ENCODE results near the gene KLHDC2.

The KLHDC2 gene

DNA sequence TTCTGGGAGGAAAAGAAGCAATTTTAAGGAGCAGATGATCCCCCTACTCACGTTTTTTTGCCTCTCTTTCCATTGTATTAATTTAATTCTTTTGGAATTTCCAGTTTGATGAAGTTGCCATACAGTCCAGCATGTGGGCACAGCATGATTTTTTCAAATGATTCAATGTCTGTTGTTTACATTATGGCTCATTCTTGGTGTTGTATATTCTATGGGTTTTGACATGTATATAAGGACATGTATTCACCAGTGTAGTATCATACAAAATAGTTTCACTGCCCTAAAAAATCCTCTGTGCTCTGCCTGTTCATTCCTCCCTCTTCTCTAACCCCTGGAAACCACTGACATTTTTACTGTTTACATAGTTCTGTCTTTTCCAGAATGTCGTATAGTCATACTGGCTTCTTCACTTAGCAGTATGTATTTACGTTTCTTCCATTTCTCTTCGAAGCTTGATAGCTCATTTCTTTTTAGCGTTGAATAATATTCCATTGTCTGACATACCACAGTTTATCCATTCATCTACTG, 13.3 kb upstream of the KLHDC2 start:
- no peak for DNase-seq (ENCODE audit: low read depth)
- TF ChIP-seq, protein P1, sequence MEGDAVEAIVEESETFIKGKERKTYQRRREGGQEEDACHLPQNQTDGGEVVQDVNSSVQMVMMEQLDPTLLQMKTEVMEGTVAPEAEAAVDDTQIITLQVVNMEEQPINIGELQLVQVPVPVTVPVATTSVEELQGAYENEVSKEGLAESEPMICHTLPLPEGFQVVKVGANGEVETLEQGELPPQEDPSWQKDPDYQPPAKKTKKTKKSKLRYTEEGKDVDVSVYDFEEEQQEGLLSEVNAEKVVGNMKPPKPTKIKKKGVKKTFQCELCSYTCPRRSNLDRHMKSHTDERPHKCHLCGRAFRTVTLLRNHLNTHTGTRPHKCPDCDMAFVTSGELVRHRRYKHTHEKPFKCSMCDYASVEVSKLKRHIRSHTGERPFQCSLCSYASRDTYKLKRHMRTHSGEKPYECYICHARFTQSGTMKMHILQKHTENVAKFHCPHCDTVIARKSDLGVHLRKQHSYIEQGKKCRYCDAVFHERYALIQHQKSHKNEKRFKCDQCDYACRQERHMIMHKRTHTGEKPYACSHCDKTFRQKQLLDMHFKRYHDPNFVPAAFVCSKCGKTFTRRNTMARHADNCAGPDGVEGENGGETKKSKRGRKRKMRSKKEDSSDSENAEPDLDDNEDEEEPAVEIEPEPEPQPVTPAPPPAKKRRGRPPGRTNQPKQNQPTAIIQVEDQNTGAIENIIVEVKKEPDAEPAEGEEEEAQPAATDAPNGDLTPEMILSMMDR (IDR thresholded peaks at IDR 0.05; ENCODE audit: low read depth, low read length, missing control alignments) = no peak
- H3K4me3 ChIP-seq (ENCODE audit: low read depth, low read length) = no peak overlapping the region

DNA sequence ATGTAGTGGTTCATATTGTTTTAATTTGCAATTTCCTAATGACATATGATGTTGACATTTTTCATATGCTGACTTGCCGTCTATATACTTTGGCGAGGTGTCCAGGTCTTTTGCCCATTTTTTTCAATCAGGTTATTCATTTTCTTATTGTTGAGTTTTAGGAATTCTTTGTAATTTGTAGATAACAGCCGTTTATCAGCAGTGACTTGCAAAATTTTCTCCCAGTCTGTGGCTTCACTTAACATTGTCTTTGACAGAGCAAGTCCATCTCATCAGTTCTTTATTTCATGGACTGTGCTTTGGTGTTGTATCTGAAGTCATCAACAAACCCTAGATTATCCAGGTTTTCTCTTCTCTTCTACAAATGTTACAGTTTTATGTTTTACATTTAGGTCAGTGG, 12.6 kb upstream of the KLHDC2 start:
- TF ChIP-seq, protein P1 (IDR thresholded peaks at IDR 0.05; ENCODE audit: low read depth, low read length, missing control alignments) = no peak
- DNase-seq (ENCODE audit: low read depth) = no peak
- no peak overlapping the region for H3K4me3 ChIP-seq (ENCODE audit: low read depth, low read length)

DNA sequence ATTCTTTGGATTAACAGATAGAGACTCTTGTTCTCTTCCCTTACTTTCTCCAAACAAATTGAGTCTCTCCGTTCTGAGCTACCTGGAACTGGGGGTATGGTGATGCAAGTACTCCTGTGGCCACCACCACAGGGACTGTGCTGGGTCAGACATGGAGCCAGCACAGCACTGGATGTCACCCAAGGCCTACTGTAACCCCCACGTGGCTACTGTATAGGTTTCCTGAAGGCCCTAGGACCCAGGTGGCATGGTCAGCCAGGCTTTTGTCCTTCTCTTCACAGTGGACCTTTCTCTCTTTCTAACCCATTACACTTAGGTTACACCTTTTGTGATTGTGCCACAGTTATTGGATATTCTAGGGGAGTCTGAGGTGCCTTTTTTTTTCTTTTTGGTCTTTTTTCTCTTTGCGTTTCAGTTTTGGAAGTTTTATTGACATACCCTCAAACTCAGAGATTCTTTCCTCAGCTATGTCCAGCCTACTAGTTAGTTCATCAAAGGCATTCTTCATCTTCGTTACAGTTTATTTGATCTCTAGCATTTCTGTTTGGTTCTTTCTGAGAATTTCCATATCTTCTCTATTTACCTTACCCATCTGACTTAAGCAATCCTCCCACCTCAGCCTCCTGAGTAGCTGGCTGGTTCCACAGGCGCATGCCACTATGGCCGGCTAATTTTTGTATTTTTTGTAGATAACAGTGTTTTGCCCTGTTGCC, 6.0 kb upstream of the KLHDC2 start:
- H3K4me3 ChIP-seq (ENCODE audit: low read depth, low read length) = no peak overlapping the region
- no peak for DNase-seq (ENCODE audit: low read depth)
- TF ChIP-seq, protein P1 (IDR thresholded peaks at IDR 0.05; ENCODE audit: low read depth, low read length, missing control alignments) = no peak

DNA sequence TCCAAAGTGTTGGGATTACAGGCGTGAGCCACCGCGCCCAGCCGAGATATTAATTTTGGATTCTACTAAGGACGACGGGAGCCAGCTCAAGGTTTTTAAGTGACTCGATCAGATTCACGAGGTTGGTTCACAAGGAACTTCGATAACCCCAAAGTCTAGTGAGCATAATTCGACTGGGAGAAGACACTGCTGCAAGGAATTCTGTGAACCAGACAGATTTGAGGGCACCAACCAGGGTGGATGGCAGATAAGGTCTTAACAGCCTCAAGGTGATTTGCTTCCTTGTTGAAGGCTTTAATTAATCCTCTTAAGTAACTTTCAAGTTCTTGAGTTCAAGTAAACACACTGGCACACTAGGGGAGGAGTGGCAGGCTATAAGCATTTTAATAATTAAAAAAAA, 1.1 kb upstream of the KLHDC2 start:
- peak overlapping the region; percentile 43; the same call in 1 of the 2 replicates for H3K4me3 ChIP-seq (ENCODE audit: low read depth, low read length)
- TF ChIP-seq, protein P1 (IDR thresholded peaks at IDR 0.05; ENCODE audit: low read depth, low read length, missing control alignments) = no peak
- DNase-seq (ENCODE audit: low read depth) = no peak

DNA sequence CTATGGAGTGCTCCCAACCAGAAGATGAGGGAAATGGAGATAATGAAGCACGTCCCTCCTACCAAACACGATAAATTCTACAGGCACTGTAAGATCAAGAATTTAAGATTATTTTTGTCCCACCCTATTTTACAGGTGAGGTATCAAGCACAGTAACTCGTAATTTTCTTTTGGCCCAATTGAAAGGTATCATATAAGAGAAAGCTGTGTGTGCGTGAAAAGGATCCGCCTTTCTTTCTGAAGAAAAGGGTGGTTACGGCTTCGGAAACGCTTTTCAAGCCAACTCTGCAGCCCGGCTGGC, 733 bp upstream of the KLHDC2 start:
- DNase-seq (ENCODE audit: low read depth) = no peak
- peak overlapping the region; percentile 43 for H3K4me3 ChIP-seq (ENCODE audit: low read depth, low read length)
- TF ChIP-seq, protein P1 (IDR thresholded peaks at IDR 0.05; ENCODE audit: low read depth, low read length, missing control alignments) = no peak

DNA sequence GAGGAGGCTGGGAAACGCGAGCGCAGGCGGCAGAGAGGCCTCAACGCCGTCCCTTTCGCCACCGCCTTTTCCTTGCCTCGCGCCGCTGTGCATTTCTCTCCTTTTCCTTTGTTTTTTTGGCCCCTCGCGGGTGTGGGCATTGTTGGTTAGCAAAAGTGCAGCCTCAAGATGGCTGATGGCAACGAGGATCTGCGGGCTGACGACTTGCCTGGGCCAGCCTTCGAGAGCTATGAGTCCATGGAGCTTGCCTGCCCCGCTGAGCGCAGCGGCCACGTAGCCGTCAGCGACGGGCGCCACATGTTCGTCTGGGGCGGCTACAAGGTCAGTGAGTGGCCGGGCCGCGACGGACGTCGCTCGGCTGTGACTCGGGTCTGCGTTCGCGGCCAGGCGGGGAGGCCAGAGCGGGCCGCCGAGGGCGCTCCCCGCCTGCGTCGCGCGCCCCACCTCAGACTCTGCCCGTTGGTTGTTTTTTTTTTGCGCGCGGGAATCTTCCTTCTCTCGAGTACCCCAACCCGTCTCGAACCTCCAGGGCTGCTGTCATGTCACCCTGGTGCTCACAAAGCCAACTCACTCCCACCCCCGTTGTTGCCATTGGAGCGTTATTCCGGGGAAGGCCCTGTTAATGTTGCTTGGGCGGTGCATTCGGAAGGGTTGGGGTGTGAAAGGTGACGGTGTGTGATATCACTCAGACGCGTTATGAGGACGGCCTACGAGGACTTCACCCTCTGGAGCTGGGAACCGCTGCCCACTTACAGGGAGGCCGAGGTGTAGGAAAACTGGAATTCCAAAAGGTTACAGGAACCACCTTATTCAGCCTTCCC, 558 bp downstream of the KLHDC2 start:
- H3K4me3 ChIP-seq (ENCODE audit: low read depth, low read length) = peak overlapping the region; percentile 59
- peak; percentile 35 for DNase-seq (ENCODE audit: low read depth)
- TF ChIP-seq, protein P1 (IDR thresholded peaks at IDR 0.05; ENCODE audit: low read depth, low read length, missing control alignments) = no peak

Data from GM12864 (cell line).